Colonic mucosa (tissue), 4 donors: ENCODE results near the gene PPFIBP2. TPM values are rescaled to one million over a fixed set of nuclear protein-coding genes. Genes with fewer than 3 reads are reported as not detected.

Experiments
- DNase-seq: peaks from one replicate; pipeline ENCODE4 v3.0.0-alpha.2; 2020
- H3K27ac ChIP-seq: fragments of 200-600 bp; one replicate; pipeline ENCODE4 v1.8.0; 2021
- H3K27me3 ChIP-seq: fragments of 200-600 bp; one replicate; pipeline ENCODE4 v1.8.0; 2021
- H3K36me3 ChIP-seq: fragments of 200-600 bp; one replicate; pipeline ENCODE4 v1.8.0; 2021
- H3K4me1 ChIP-seq: fragments of 200-600 bp; one replicate; pipeline ENCODE4 v1.8.0; 2021; ENCODE audit warnings: mild to moderate bottlenecking
- H3K4me3 ChIP-seq: fragments of 200-600 bp; one replicate; pipeline ENCODE4 v1.8.0; 2021
- H3K9ac ChIP-seq, 2 donors: one replicate each; pipeline ENCODE4 v1.7.0; 2013; ENCODE audit warnings: control low read depth in 2 of 2, low read depth in 2 of 2, low read length in 2 of 2
- H3K9me3 ChIP-seq: fragments of 200-600 bp; one replicate; pipeline ENCODE4 v1.8.0; 2021
- CTCF ChIP-seq: fragments of 200-600 bp; IDR thresholded peaks from one replicate; pipeline ENCODE4 v1.8.0; 2022; ENCODE audit warnings: antibody characterized with exemption, mild to moderate bottlenecking
- intact Hi-C: fragments of 100-400 bp; cut with DNase I; formaldehyde crosslinking; loops from one replicate; pipeline ENCODE4 v1.14.1; 2022
- total RNA-seq, 2 donors: library from RNA; stranded (reverse); fragmentation: NEBNext Ultra II Directional in 1 of 2; extraction: Animal tissue kit (Norgen Biotek cat#: 25700) in 1 of 2; gene quantifications; one replicate each; pipeline ENCODE4 v1.2.1, GENCODE V29; 2021
- donor health status: healthy.
- donor health status: DM: no; HTN: no; CAD: no.
- donor health status: DM: no; HTN: no; CAD: no.

Gene PPFIBP2
- total RNA-seq, 2 donors from 2014 or later: 54.0 to 67.9 TPM

GRCh38 chr11:7622721-7623120 lies 108.9 kb downstream of the PPFIBP2 start:
- no peak overlapping the region for H3K9ac ChIP-seq
- no peaks in the 10 kb centered on the region for H3K27me3 ChIP-seq
- H3K4me3 ChIP-seq: no peak overlapping the region
- H3K36me3 ChIP-seq: no peaks in the 10 kb centered on the region
- no peak overlapping the region for H3K27ac ChIP-seq
- intact Hi-C loops: no loop called here
- DNase-seq: no peak
- H3K4me1 ChIP-seq: peaks cover 10% of the 10 kb centered on the region
- TF ChIP-seq CTCF: no peak
- no peaks in the 10 kb centered on the region for H3K9me3 ChIP-seq

GRCh38 chr11:7628660-7629059 lies 114.9 kb downstream of the PPFIBP2 start:
- intact Hi-C loops: no loop called here
- no peak for DNase-seq
- H3K9me3 ChIP-seq: no peaks in the 10 kb centered on the region
- no peak for TF ChIP-seq CTCF
- peaks cover 7% of the 10 kb centered on the region for H3K36me3 ChIP-seq
- no peaks in the 10 kb centered on the region for H3K4me1 ChIP-seq
- H3K9ac ChIP-seq: no peak overlapping the region
- no peaks in the 10 kb centered on the region for H3K27me3 ChIP-seq
- H3K27ac ChIP-seq: no peak overlapping the region
- H3K4me3 ChIP-seq: no peak overlapping the region

GRCh38 chr11:7630002-7630401 lies 116.2 kb downstream of the PPFIBP2 start:
- H3K27ac ChIP-seq: no peak overlapping the region
- H3K27me3 ChIP-seq: no peaks in the 10 kb centered on the region
- intact Hi-C loops: no loop called here
- H3K9me3 ChIP-seq: no peaks in the 10 kb centered on the region
- no peak overlapping the region for H3K9ac ChIP-seq
- H3K4me3 ChIP-seq: no peak overlapping the region
- DNase-seq: no peak
- TF ChIP-seq CTCF: no peak
- H3K4me1 ChIP-seq: no peaks in the 10 kb centered on the region
- peaks cover 7% of the 10 kb centered on the region for H3K36me3 ChIP-seq

GRCh38 chr11:7632211-7632610 lies 118.4 kb downstream of the PPFIBP2 start:
- Histone ChIP-seq H3K9me3 (no peaks in the 10 kb centered on the region), H3K4me3 (no peak overlapping the region), H3K27ac (no peak overlapping the region), H3K9ac (no peak overlapping the region), H3K36me3 (peaks cover 7% of the 10 kb centered on the region), H3K4me1 (no peaks in the 10 kb centered on the region), H3K27me3 (no peaks in the 10 kb centered on the region)
- DNase-seq: no peak
- intact Hi-C loops: no loop called here
- TF ChIP-seq CTCF: no peak

GRCh38 chr11:7635137-7635536 lies 121.3 kb downstream of the PPFIBP2 start:
- no peak for DNase-seq
- Histone ChIP-seq H3K27ac (no peak overlapping the region), H3K36me3 (peaks cover 7% of the 10 kb centered on the region), H3K9me3 (no peaks in the 10 kb centered on the region), H3K4me1 (peaks cover 11% of the 10 kb centered on the region), H3K9ac (no peak overlapping the region), H3K4me3 (no peak overlapping the region), H3K27me3 (no peaks in the 10 kb centered on the region)
- no peak for TF ChIP-seq CTCF
- intact Hi-C loops: no loop called here

GRCh38 chr11:7635708-7636107 lies 121.9 kb downstream of the PPFIBP2 start:
- Histone ChIP-seq H3K9me3 (no peaks in the 10 kb centered on the region), H3K27me3 (no peaks in the 10 kb centered on the region), H3K4me3 (no peak overlapping the region), H3K27ac (no peak overlapping the region), H3K36me3 (peaks cover 7% of the 10 kb centered on the region), H3K4me1 (peaks cover 14% of the 10 kb centered on the region), H3K9ac (no peak overlapping the region)
- intact Hi-C loops: no loop called here
- no peak for TF ChIP-seq CTCF
- no peak for DNase-seq
